H1 (cell line): ENCODE data around the gene TUNAR. TPM values are rescaled to one million over a fixed set of nuclear protein-coding genes. Genes with fewer than 3 reads are reported as not detected.

Experiments used
- CTCF ChIA-PET: fragments of 300-600 bp; sonication (Branson Sonifier 250); formaldehyde crosslinking; loops from one replicate; lab custom pipeline; 2021; ENCODE audit not compliant: partially characterized antibody; lab: Charles Lee
- POLR2A ChIA-PET: fragments of 300-600 bp; sonication (Branson Sonifier 250); formaldehyde crosslinking; loops from one replicate; lab custom pipeline; 2021; ENCODE audit warnings: inconsistent platforms; ENCODE audit not compliant: partially characterized antibody; lab: Charles Lee
- DNase-seq, 2 experiments: peaks; one replicate each; pipeline versions ENCODE4 v3.0.0 to v3.0.0-alpha.2; 2010 to 2022; ENCODE audit warnings: low spot score in 2 of 2, low read depth in 1 of 2, mixed read lengths in 1 of 2
- FAIRE-seq: peaks from 2 replicates; lab custom pipeline; 2011; peaks lifted over from hg19 to GRCh38; lab: Jason Lieb, UNC
- H2AFZ ChIP-seq: 2 replicates; pipeline ENCODE4 v1.8.1; 2012; ENCODE audit warnings: low read length, inconsistent platforms
- H2AK5ac ChIP-seq: 2 replicates; pipeline ENCODE4 v1.6.1; 2013; ENCODE audit warnings: low read depth, low read length
- H2BK120ac ChIP-seq: replicated peaks from 2 replicates; pipeline ENCODE3; 2013; ENCODE audit warnings: low read depth, low read length, inconsistent platforms
- H2BK12ac ChIP-seq: 2 replicates; pipeline ENCODE4 v1.6.1; 2013; ENCODE audit warnings: low read depth, low read length
- H2BK15ac ChIP-seq: 2 replicates; pipeline ENCODE4 v1.6.1; 2013; ENCODE audit warnings: low read length
- H2BK20ac ChIP-seq: 2 replicates; pipeline ENCODE4 v1.6.1; 2013; ENCODE audit warnings: low read length
- H2BK5ac ChIP-seq: 2 replicates; pipeline ENCODE4 v1.6.1; 2013; ENCODE audit warnings: low read depth, low read length
- H3K14ac ChIP-seq: 2 replicates; pipeline ENCODE4 v1.6.1; 2013; ENCODE audit warnings: inconsistent platforms; ENCODE audit not compliant: insufficient read length
- H3K18ac ChIP-seq: 2 replicates; pipeline ENCODE4 v1.6.1; 2013; ENCODE audit warnings: low read length; ENCODE audit errors: extremely low read depth
- H3K23ac ChIP-seq: 2 replicates; pipeline ENCODE4 v1.6.1; 2013; ENCODE audit warnings: inconsistent platforms; ENCODE audit not compliant: insufficient read length
- H3K23me2 ChIP-seq: 2 replicates; pipeline ENCODE4 v1.6.1; 2013; ENCODE audit warnings: low read depth, low read length
- H3K27ac ChIP-seq: 2 replicates; pipeline ENCODE4 v1.6.1; 2011; ENCODE audit warnings: low read depth, low read length, inconsistent platforms
- H3K27me3 ChIP-seq, 4 experiments: replicated peaks in 1 of 4; 1 replicate in 1 of 4; 2 replicates in 3 of 4; pipeline versions ENCODE4 v1.6.1 to v1.8.1; 2011 to 2013; ENCODE audit warnings: low read length in 3 of 4, mild to moderate bottlenecking in 3 of 4, inconsistent platforms in 2 of 4, mixed read lengths in 2 of 4, moderate library complexity in 1 of 4; ENCODE audit not compliant: control insufficient read depth in 3 of 4, insufficient read depth in 3 of 4; ENCODE audit errors: extremely low read depth in 1 of 4
- H3K36me3 ChIP-seq, 4 experiments: 2 replicates each; pipeline versions ENCODE4 v1.6.1 to v1.8.1; 2011 to 2013; ENCODE audit warnings: mild to moderate bottlenecking in 4 of 4, low read length in 3 of 4, moderate library complexity in 2 of 4, control low read depth in 1 of 4, inconsistent platforms in 1 of 4; ENCODE audit not compliant: insufficient read depth in 4 of 4, control insufficient read depth in 2 of 4
- H3K4ac ChIP-seq: replicated peaks from 2 replicates; pipeline ENCODE3; 2013; ENCODE audit warnings: low read length, low read depth, mixed read lengths, inconsistent platforms; ENCODE audit not compliant: insufficient read length
- H3K4me1 ChIP-seq, 4 experiments: replicated peaks in 1 of 4; 1 replicate in 1 of 4; 2 replicates in 3 of 4; pipeline versions ENCODE4 v1.6.1 to v1.8.1; 2011 to 2013; ENCODE audit warnings: low read length in 3 of 4, inconsistent platforms in 2 of 4, mixed read lengths in 1 of 4; ENCODE audit not compliant: insufficient read depth in 4 of 4, control insufficient read depth in 3 of 4
- H3K4me2 ChIP-seq, 2 experiments: 2 replicates each; pipeline versions ENCODE4 v1.6.1 to v1.8.1; 2011 to 2013; ENCODE audit warnings: low read depth in 2 of 2, low read length in 2 of 2, control low read depth in 1 of 2, inconsistent platforms in 1 of 2, mild to moderate bottlenecking in 1 of 2; ENCODE audit not compliant: insufficient read depth in 1 of 2
- H3K4me3 ChIP-seq, 4 experiments: fragments of 200-600, 300-600 bp in 1 of 4; sonication (generic), shearing (Covaris generic), sonication (Bioruptor Twin) in 1 of 4; 2 replicates each; pipeline versions ENCODE4 v1.5.1 to v1.8.1; 2011 to 2016; ENCODE audit warnings: low read length in 4 of 4, low read depth in 3 of 4, control low read depth in 2 of 4, inconsistent platforms in 2 of 4, mild to moderate bottlenecking in 2 of 4, mixed read lengths in 1 of 4, moderate library complexity in 1 of 4; ENCODE audit not compliant: insufficient read depth in 2 of 4; ENCODE audit errors: extremely low read depth in 1 of 4
- H3K56ac ChIP-seq: replicated peaks from 2 replicates; pipeline ENCODE3; 2013; ENCODE audit warnings: low read depth, mild to moderate bottlenecking, mixed read lengths, low read length, inconsistent platforms; ENCODE audit not compliant: insufficient read length
- H3K79me1 ChIP-seq: 2 replicates; pipeline ENCODE4 v1.6.1; 2013; ENCODE audit warnings: low read depth, low read length, control low read depth
- H3K79me2 ChIP-seq, 2 experiments: 2 replicates each; pipeline versions ENCODE4 v1.6.1 to v1.8.1; 2012 to 2013; ENCODE audit warnings: low read length in 2 of 2, mild to moderate bottlenecking in 2 of 2, inconsistent platforms in 1 of 2; ENCODE audit not compliant: insufficient read depth in 2 of 2, control insufficient read depth in 1 of 2
- H3K9ac ChIP-seq, 4 experiments: replicated peaks in 1 of 4; 1 replicate in 1 of 4; 2 replicates in 3 of 4; pipeline versions ENCODE4 v1.6.1 to v1.8.1; 2011 to 2013; ENCODE audit warnings: low read depth in 3 of 4, low read length in 3 of 4, control low read depth in 2 of 4, mild to moderate bottlenecking in 2 of 4, moderate library complexity in 2 of 4, inconsistent platforms in 1 of 4; ENCODE audit errors: extremely low read depth in 1 of 4
- H3K9me3 ChIP-seq, 2 experiments: 2 replicates each; pipeline versions ENCODE4 v1.6.1 to v1.8.1; 2012 to 2013; ENCODE audit warnings: mild to moderate bottlenecking in 2 of 2, moderate library complexity in 2 of 2, control low read depth in 1 of 2, inconsistent platforms in 1 of 2, low read depth in 1 of 2, low read length in 1 of 2, mixed read lengths in 1 of 2; ENCODE audit not compliant: insufficient read depth in 2 of 2
- H4K20me1 ChIP-seq, 2 experiments: replicated peaks in 1 of 2; 2 replicates each; pipeline versions ENCODE3 to v1.8.1; 2011 to 2013; ENCODE audit warnings: inconsistent platforms in 2 of 2, low read length in 2 of 2, mild to moderate bottlenecking in 1 of 2; ENCODE audit not compliant: insufficient read depth in 2 of 2, control insufficient read depth in 1 of 2
- H4K5ac ChIP-seq: 2 replicates; pipeline ENCODE4 v1.6.1; 2013; ENCODE audit warnings: low read length, low read depth, mixed read lengths, inconsistent platforms; ENCODE audit not compliant: insufficient read length
- H4K8ac ChIP-seq: 2 replicates; pipeline ENCODE4 v1.8.0; 2013; ENCODE audit warnings: mild to moderate bottlenecking, moderate library complexity, low read length, inconsistent platforms; ENCODE audit not compliant: insufficient read depth; ENCODE audit errors: extremely low read depth
- H4K91ac ChIP-seq: replicated peaks from 2 replicates; pipeline ENCODE3; 2013; ENCODE audit warnings: low read length, mixed read lengths, inconsistent platforms; ENCODE audit not compliant: insufficient read length
- CTBP2 ChIP-seq: IDR thresholded peaks from 2 replicates; pipeline ENCODE4 v1.7.0; 2011; ENCODE audit warnings: borderline replicate concordance, mild to moderate bottlenecking, moderate library complexity, mixed read lengths, low read length; ENCODE audit not compliant: insufficient read depth, insufficient read length
- EGR1 ChIP-seq: IDR thresholded peaks from 2 replicates; pipeline ENCODE4 v1.6.1; 2011; ENCODE audit warnings: low read depth, low read length, borderline replicate concordance
- EP300 ChIP-seq, 2 experiments: IDR thresholded peaks; 1 replicate in 1 of 2; 2 replicates in 1 of 2; pipeline ENCODE4 v1.6.1; 2011 to 2012; ENCODE audit warnings: low read depth in 2 of 2, low read length in 2 of 2, mild to moderate bottlenecking in 2 of 2, borderline replicate concordance in 1 of 2, inconsistent platforms in 1 of 2, moderate library complexity in 1 of 2
- EZH2 ChIP-seq: fragments of 200-600 bp; sonication (generic); IDR thresholded peaks from 2 replicates; pipeline ENCODE4 v1.7.1; 2012; ENCODE audit warnings: low read depth, mild to moderate bottlenecking, moderate library complexity, low read length, inconsistent platforms; ENCODE audit not compliant: severe bottlenecking
- FOSL1 ChIP-seq: IDR thresholded peaks from 2 replicates; pipeline ENCODE4 v1.6.1; 2011; ENCODE audit warnings: mild to moderate bottlenecking, low read depth, low read length, moderate library complexity; ENCODE audit not compliant: insufficient read depth
- RXRA ChIP-seq: IDR thresholded peaks from 2 replicates; pipeline ENCODE4 v1.6.1; 2011; ENCODE audit warnings: low read depth, mild to moderate bottlenecking, low read length, moderate library complexity; ENCODE audit not compliant: insufficient read depth
- TBP ChIP-seq: IDR thresholded peaks from 2 replicates; pipeline ENCODE4 v1.6.1; 2011; ENCODE audit warnings: low read depth, low read length, improper control_type of control experiment
- WGBS, 2 experiments: shearing (Covaris generic) in 1 of 2; methylation state at CpG; one replicate each; pipeline versions ENCODE4 v1.1.6 to v1.1.7; 2013 to 2015; ENCODE audit warnings: low lambda C conversion rate in 2 of 2, mixed read lengths in 2 of 2, inconsistent platforms in 1 of 2, low coverage in 1 of 2, missing lambda C conversion rate in 1 of 2; ENCODE audit not compliant: insufficient replicate concordance in 2 of 2, insufficient coverage in 1 of 2, insufficient read length in 1 of 2; ENCODE audit errors: extremely low coverage in 1 of 2, missing lambda C conversion rate in 1 of 2; 5-methylcytosine and 5-hydroxymethylcytosine counted together
- polyA plus RNA-seq, 7 experiments: library from polyadenylated mRNA; depleted of rRNA in 3 of 7; stranded (reverse) in 5 of 7; unstranded in 2 of 7; fragments of >200 nt in 5 of 7; fragments of 200-250 nt in 2 of 7; gene quantifications; 1 replicate in 5 of 7; 2 replicates in 1 of 7; 4 replicates in 1 of 7; pipeline versions ENCODE4 v1.2.1 to v1.2.3, GENCODE V29; 2011 to 2013; ENCODE audit warnings: missing spikeins in 2 of 7, mixed read lengths in 2 of 7
- total RNA-seq: library from RNA; stranded (reverse); fragmentation: NEBNext Ultra II Directional; extraction: Animal tissue kit (Norgen Biotek cat#: 25700); gene quantifications from 2 replicates; pipeline ENCODE4 v1.2.1, GENCODE V29; 2021

TUNAR gene
- total and polyA plus RNA-seq, 2 of the 8 experiments (the other 6 are each of a cell fraction or from before 2014, with no cell fraction given), result 12.8 to 63.9 TPM

DNA sequence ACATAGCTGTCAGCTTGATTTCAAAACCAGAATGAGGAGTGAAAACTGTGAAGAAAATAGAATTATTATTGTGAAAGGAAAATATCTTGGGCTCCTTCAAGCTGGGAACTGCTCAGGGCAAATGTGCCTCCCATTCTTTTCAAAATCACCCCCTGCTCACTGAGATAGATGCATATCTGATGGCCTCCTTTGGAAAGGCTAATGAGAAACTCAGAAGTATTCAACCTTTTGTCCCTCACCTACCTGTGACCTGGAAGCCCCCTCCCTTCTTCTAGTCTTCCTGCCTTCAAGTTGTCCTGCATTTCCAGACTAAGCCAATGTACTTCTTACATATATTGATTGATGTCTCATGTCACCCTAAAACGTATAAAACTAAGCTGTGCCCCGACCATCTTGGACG is 81.5 kb downstream of the TUNAR start:
- WGBS, 2 experiments, result 57% methylated on average over 3 of the region's 3 CpGs; no CpG with 5 or more reads in 1 of the 2 experiments
- no peaks in the 10 kb centered on the region for H3K79me1 ChIP-seq
- H3K9me3 ChIP-seq, result 0 out of 4 replicates have a peak, but pooled peaks cover 0 to 3% of the 10 kb centered on the region in 2 experiments
- DNase-seq (no peak), FAIRE-seq (peak; percentile 13)
- H2BK5ac ChIP-seq, result peak overlapping the region; percentile 96; the same call in 1 of the 2 replicates
- TF ChIP-seq EP300 (IDR thresholded peaks at IDR 0.05; ENCODE audit: borderline replicate concordance in 1 of 2, low read depth in 2 of 2, low read length in 2 of 2), result no peak
- no peak for TF ChIP-seq CTBP2
- no peak for TF ChIP-seq EZH2
- no peak for TF ChIP-seq FOSL1
- TF ChIP-seq RXRA, result no peak
- no peak for TF ChIP-seq TBP
- no peak for TF ChIP-seq EGR1
- no peaks in the 10 kb centered on the region for H3K36me3 ChIP-seq
- H3K27ac ChIP-seq, result no peak overlapping the region
- H3K56ac ChIP-seq, result peak overlapping the region; percentile 51
- ChIA-PET CTCF (interaction anchor here (1.0 to 1.6 kb wide), 7 partner anchors 9 to 184 kb away, joined by 3 to 6 read pairs (median 3); no protein-coding TSS in a partner anchor), POLR2A (interaction anchor here (0.7 to 3.1 kb wide), 4 partner anchors 10 to 35 kb away, joined by 3 to 27 read pairs (median 4); no protein-coding TSS in a partner anchor)
- H3K4me3 ChIP-seq, result no peak overlapping the region
- H3K9ac ChIP-seq, result no peak overlapping the region
- H2AFZ ChIP-seq, result no peak overlapping the region
- peak overlapping the region; percentile 93 for H4K91ac ChIP-seq
- H3K79me2 ChIP-seq, result no peaks in the 10 kb centered on the region
- peak overlapping the region; percentile 42; the same call in 1 of the 2 replicates for H2AK5ac ChIP-seq
- H3K4me1 ChIP-seq, result peaks cover 0 to 19% (median 12%) of the 10 kb centered on the region in 4 experiments; a peak in 4 of 7 replicates
- peak overlapping the region; percentile 93 for H3K18ac ChIP-seq
- no peak overlapping the region for H3K14ac ChIP-seq
- H2BK15ac ChIP-seq, result no peak overlapping the region
- no peak overlapping the region for H3K23ac ChIP-seq
- H4K5ac ChIP-seq, result peak overlapping the region; percentile 74
- H3K4me2 ChIP-seq, result 0 out of 4 replicates have a peak overlapping the region, but pooled peaks of 1 of the 2 experiments have one; percentile 8
- H3K23me2 ChIP-seq, result no peaks in the 10 kb centered on the region
- no peak overlapping the region for H4K8ac ChIP-seq
- H2BK20ac ChIP-seq, result peak overlapping the region; percentile 98; the same call in 1 of the 2 replicates
- peak overlapping the region; percentile 99 for H2BK120ac ChIP-seq
- H3K27me3 ChIP-seq, result no peaks in the 10 kb centered on the region
- H2BK12ac ChIP-seq, result peak overlapping the region; percentile 94; the same call in 1 of the 2 replicates
- H3K4ac ChIP-seq, result peak overlapping the region; percentile 85
- H4K20me1 ChIP-seq, result no peaks in the 10 kb centered on the region
